Neural cell (in vitro differentiated cells): ENCODE measurements around the gene FYCO1. TPM values are rescaled to one million over a fixed set of nuclear protein-coding genes. Genes with fewer than 3 reads are reported as not detected.

ENCODE experiments used
- H2AFZ ChIP-seq: fragments of 200-600, 300-800 bp; sonication (generic), shearing (Covaris generic); 2 replicates; pipeline ENCODE4 v1.6.0; 2014; ENCODE audit warnings: low read depth, mild to moderate bottlenecking, antibody characterized with exemption, low read length, moderate library complexity
- H3F3A ChIP-seq: fragments of 200-600 bp; shearing (Covaris generic); 2 replicates; pipeline ENCODE4 v1.6.1; 2016; ENCODE audit warnings: mild to moderate bottlenecking, moderate library complexity, mixed read lengths, antibody characterized with exemption, low read length; ENCODE audit not compliant: insufficient read depth, poor library complexity, severe bottlenecking
- H3K27ac ChIP-seq: fragments of 200-600, 300-800 bp; sonication (generic), shearing (Covaris generic); 2 replicates; pipeline ENCODE4 v1.5.1; 2014; ENCODE audit warnings: mild to moderate bottlenecking, low read length, moderate library complexity
- H3K27me3 ChIP-seq: fragments of 300-800, 200-600 bp; sonication (generic), shearing (Covaris generic); 2 replicates; pipeline ENCODE4 v1.6.0; 2014; ENCODE audit warnings: mild to moderate bottlenecking, low read depth, low read length, moderate library complexity; ENCODE audit not compliant: insufficient read depth
- H3K36me3 ChIP-seq: fragments of 300-800, 200-600 bp; sonication (generic), shearing (Covaris generic); 2 replicates; pipeline ENCODE4 v1.5.1; 2014; ENCODE audit warnings: mild to moderate bottlenecking, antibody characterized with exemption, low read length, moderate library complexity; ENCODE audit not compliant: insufficient read depth
- H3K4me2 ChIP-seq: fragments of 300-800, 200-600 bp; sonication (generic), shearing (Covaris generic); 2 replicates; pipeline ENCODE4 v1.6.0; 2014; ENCODE audit warnings: mild to moderate bottlenecking, low read length
- H3K4me3 ChIP-seq: fragments of 300-800, 200-600 bp; sonication (generic), shearing (Covaris generic); 2 replicates; pipeline ENCODE4 v1.5.1; 2014; ENCODE audit warnings: mild to moderate bottlenecking, low read length, moderate library complexity
- H3K79me2 ChIP-seq: fragments of 200-600 bp; shearing (Covaris generic); replicated peaks from 2 replicates; pipeline ENCODE4 v1.6.0; 2014; ENCODE audit warnings: mild to moderate bottlenecking, low read length, moderate library complexity; ENCODE audit not compliant: insufficient read depth
- H3K9ac ChIP-seq: fragments of 300-800, 200-600 bp; sonication (generic), shearing (Covaris generic); 2 replicates; pipeline ENCODE4 v1.6.1; 2016; ENCODE audit warnings: mild to moderate bottlenecking, low read length, mixed read lengths
- H3K9me2 ChIP-seq: fragments of 200-600 bp; shearing (Covaris generic); 2 replicates; pipeline ENCODE4 v1.6.1; 2016; ENCODE audit warnings: mild to moderate bottlenecking, low read length, mixed read lengths; ENCODE audit not compliant: insufficient read depth
- H3K9me3 ChIP-seq: fragments of 200-600, 300-800 bp; sonication (generic), shearing (Covaris generic); 2 replicates; pipeline ENCODE4 v1.6.1; 2016; ENCODE audit warnings: mild to moderate bottlenecking, mixed run types, low read length, moderate library complexity, mixed read lengths
- H4K20me1 ChIP-seq: fragments of 200-600 bp; shearing (Covaris generic); 2 replicates; pipeline ENCODE4 v1.6.1; 2016; ENCODE audit warnings: mild to moderate bottlenecking, mixed run types; ENCODE audit not compliant: insufficient read depth
- EP300 ChIP-seq: fragments of 450-650 bp; conservative IDR thresholded peaks from 2 replicates; pipeline ENCODE4 v1.6.1; 2014; ENCODE audit warnings: antibody characterized with exemption, mild to moderate bottlenecking, moderate library complexity; ENCODE audit not compliant: poor library complexity, severe bottlenecking
- EZH2 ChIP-seq: fragments of 200-600, 300-800 bp; shearing (Covaris generic), sonication (generic); IDR thresholded peaks from 2 replicates; pipeline ENCODE4 v1.6.1; 2014; ENCODE audit warnings: antibody characterized with exemption, low read length, borderline replicate concordance, mild to moderate bottlenecking; ENCODE audit not compliant: insufficient read depth, poor library complexity, severe bottlenecking
- MXI1 ChIP-seq: fragments of 450-650 bp; conservative IDR thresholded peaks from 2 replicates; pipeline ENCODE4 v1.6.1; 2014; ENCODE audit warnings: antibody characterized with exemption, mild to moderate bottlenecking; ENCODE audit not compliant: poor library complexity, severe bottlenecking
- POLR2AphosphoS5 ChIP-seq: IDR thresholded peaks from 2 replicates; pipeline ENCODE4 v1.6.1; 2012
- RAD21 ChIP-seq: fragments of 450-650 bp; conservative IDR thresholded peaks from 2 replicates; pipeline ENCODE4 v1.6.1; 2014; ENCODE audit warnings: antibody characterized with exemption, mild to moderate bottlenecking, moderate library complexity
- REST ChIP-seq: IDR thresholded peaks from 2 replicates; pipeline ENCODE4 v1.6.1; 2012; ENCODE audit warnings: borderline replicate concordance
- SMC3 ChIP-seq: fragments of 450-650 bp; conservative IDR thresholded peaks from 2 replicates; pipeline ENCODE4 v1.6.1; 2014; ENCODE audit warnings: antibody characterized with exemption, mild to moderate bottlenecking, moderate library complexity; ENCODE audit not compliant: poor library complexity
- TAF1 ChIP-seq: IDR thresholded peaks from 2 replicates; pipeline ENCODE4 v1.6.1; 2012; ENCODE audit warnings: low read depth
- polyA plus RNA-seq: library from polyadenylated mRNA; depleted of rRNA; stranded (reverse); fragments of >200 nt; gene quantifications from 2 replicates; pipeline ENCODE4 v1.2.3, GENCODE V29; 2014
- TF ChIP-seq, protein P1 (sequence below): fragments of 450-650 bp; IDR thresholded peaks from 2 replicates; pipeline ENCODE4 v1.5.1; 2014; ENCODE audit warnings: antibody characterized with exemption, mild to moderate bottlenecking, moderate library complexity; ENCODE audit not compliant: poor library complexity, severe bottlenecking

FYCO1 gene
- polyA plus RNA-seq, 1 donor from 2014 or later = 0.12 TPM

DNA sequence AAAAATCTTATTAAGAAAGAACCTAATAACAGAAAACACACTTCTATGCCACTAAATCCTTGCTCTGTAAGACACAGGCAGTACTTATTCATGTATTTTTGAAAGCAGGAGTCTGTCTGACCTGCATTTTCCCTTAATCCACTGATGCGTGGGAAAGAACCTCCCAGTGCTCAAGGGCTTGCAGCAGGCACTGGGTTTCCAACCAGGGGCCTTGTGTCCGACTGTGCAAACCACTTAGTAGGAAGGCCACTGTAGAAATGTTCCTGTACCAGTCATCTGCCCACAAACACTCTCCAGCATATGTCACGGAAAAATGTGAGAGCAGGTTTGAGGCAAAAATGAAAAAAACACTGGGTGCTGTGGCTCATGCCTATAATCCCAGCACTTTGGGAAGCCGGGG lies 39.9 kb downstream of the FYCO1 start:
- Histone ChIP-seq H3K9me2 (no peaks in the 10 kb centered on the region), H2AFZ (no peak overlapping the region), H3K9ac (no peak overlapping the region), H3K27me3 (no peaks in the 10 kb centered on the region), H4K20me1 (no peaks in the 10 kb centered on the region), H3K4me3 (no peak overlapping the region), H3K79me2 (no peaks in the 10 kb centered on the region), H3F3A (no peaks in the 10 kb centered on the region), H3K4me2 (no peak overlapping the region), H3K36me3 (no peaks in the 10 kb centered on the region), H3K27ac (no peak overlapping the region), H3K9me3 (no peaks in the 10 kb centered on the region)
- TF ChIP-seq, protein P1, sequence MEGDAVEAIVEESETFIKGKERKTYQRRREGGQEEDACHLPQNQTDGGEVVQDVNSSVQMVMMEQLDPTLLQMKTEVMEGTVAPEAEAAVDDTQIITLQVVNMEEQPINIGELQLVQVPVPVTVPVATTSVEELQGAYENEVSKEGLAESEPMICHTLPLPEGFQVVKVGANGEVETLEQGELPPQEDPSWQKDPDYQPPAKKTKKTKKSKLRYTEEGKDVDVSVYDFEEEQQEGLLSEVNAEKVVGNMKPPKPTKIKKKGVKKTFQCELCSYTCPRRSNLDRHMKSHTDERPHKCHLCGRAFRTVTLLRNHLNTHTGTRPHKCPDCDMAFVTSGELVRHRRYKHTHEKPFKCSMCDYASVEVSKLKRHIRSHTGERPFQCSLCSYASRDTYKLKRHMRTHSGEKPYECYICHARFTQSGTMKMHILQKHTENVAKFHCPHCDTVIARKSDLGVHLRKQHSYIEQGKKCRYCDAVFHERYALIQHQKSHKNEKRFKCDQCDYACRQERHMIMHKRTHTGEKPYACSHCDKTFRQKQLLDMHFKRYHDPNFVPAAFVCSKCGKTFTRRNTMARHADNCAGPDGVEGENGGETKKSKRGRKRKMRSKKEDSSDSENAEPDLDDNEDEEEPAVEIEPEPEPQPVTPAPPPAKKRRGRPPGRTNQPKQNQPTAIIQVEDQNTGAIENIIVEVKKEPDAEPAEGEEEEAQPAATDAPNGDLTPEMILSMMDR = no peak
- TF ChIP-seq REST = no peak

GRCh38 chr3:45955017-45955647 lies 40.5 kb downstream of the FYCO1 start:
- Histone ChIP-seq H3K27me3 (no peaks in the 10 kb centered on the region), H3K27ac (no peak overlapping the region), H3F3A (no peaks in the 10 kb centered on the region), H4K20me1 (no peaks in the 10 kb centered on the region), H2AFZ (no peak overlapping the region), H3K79me2 (no peaks in the 10 kb centered on the region), H3K4me3 (no peak overlapping the region), H3K9me2 (no peaks in the 10 kb centered on the region), H3K9me3 (no peaks in the 10 kb centered on the region), H3K9ac (no peak overlapping the region), H3K36me3 (no peaks in the 10 kb centered on the region), H3K4me2 (no peak overlapping the region)
- no peak for TF ChIP-seq EP300
- no peak for TF ChIP-seq REST
- TF ChIP-seq RAD21 = no peak
- TF ChIP-seq SMC3 = no peak
- TF ChIP-seq EZH2 = no peak
- TF ChIP-seq POLR2AphosphoS5 = no peak
- TF ChIP-seq MXI1 = no peak
- no peak for TF ChIP-seq TAF1
